HG03139 (cell line): ENCODE measurements around the gene FCRL6.

Source experiments
- ATAC-seq: cut with Tn5 transposase; IDR thresholded peaks from one replicate; pipeline ENCODE4 v1.9.1; 2021; ENCODE audit not compliant: unreplicated experiment

Gene FCRL6

GRCh38 chr1:159835356-159835755 is 33.2 kb downstream of the FCRL6 start:
- no peak for ATAC-seq

GRCh38 chr1:159835862-159836525 is 33.8 kb downstream of the FCRL6 start:
- no peak for ATAC-seq

GRCh38 chr1:159838715-159839114 is 36.6 kb downstream of the FCRL6 start:
- ATAC-seq = peak; percentile 47

GRCh38 chr1:159839116-159839849 is 37.1 kb downstream of the FCRL6 start:
- peak; percentile 52 for ATAC-seq

GRCh38 chr1:159841749-159842148 is 39.6 kb downstream of the FCRL6 start:
- no peak for ATAC-seq

GRCh38 chr1:159843459-159843858 is 41.3 kb downstream of the FCRL6 start:
- no peak for ATAC-seq

- ATAC-seq = no peak
Measured at GRCh38 chr1:159845751-159846629, 43.8 kb downstream of the FCRL6 start.

GRCh38 chr1:159847231-159847630 is 45.1 kb downstream of the FCRL6 start:
- ATAC-seq = no peak

- ATAC-seq = no peak
Measured at GRCh38 chr1:159848326-159848725, 46.2 kb downstream of the FCRL6 start.

GRCh38 chr1:159849626-159850366 is 47.6 kb downstream of the FCRL6 start:
- ATAC-seq = no peak

- ATAC-seq = no peak
Measured at GRCh38 chr1:159851407-159851806, 49.2 kb downstream of the FCRL6 start.

GRCh38 chr1:159853417-159854115 is 51.4 kb downstream of the FCRL6 start:
- ATAC-seq = no peak

- no peak for ATAC-seq
Measured at GRCh38 chr1:159854116-159854692, 52.0 kb downstream of the FCRL6 start.

- peak; percentile 76 for ATAC-seq
Measured at GRCh38 chr1:159854693-159855192, 52.6 kb downstream of the FCRL6 start.

GRCh38 chr1:159855709-159856108 is 53.5 kb downstream of the FCRL6 start:
- no peak for ATAC-seq

GRCh38 chr1:159856576-159856975 is 54.4 kb downstream of the FCRL6 start:
- no peak for ATAC-seq

GRCh38 chr1:159857889-159858288 is 55.7 kb downstream of the FCRL6 start:
- no peak for ATAC-seq

- no peak for ATAC-seq
Measured at GRCh38 chr1:159859767-159860322, 57.7 kb downstream of the FCRL6 start.

- ATAC-seq = no peak
Measured at GRCh38 chr1:159860456-159860855, 58.3 kb downstream of the FCRL6 start.
